Breast epithelium (tissue), 3 donors: ENCODE measurements around the gene SLAMF8.

Source experiments
- CTCF ChIP-seq, 3 donors: fragments of 450-650 bp; IDR thresholded peaks; one replicate each; pipeline ENCODE4 v1.5.1; 2016 to 2017; ENCODE audit warnings: antibody characterized with exemption in 3 of 3, mild to moderate bottlenecking in 3 of 3, moderate library complexity in 3 of 3
- POLR2A ChIP-seq: fragments of 450-650 bp; IDR thresholded peaks from one replicate; pipeline ENCODE4 v1.6.1; 2016; ENCODE audit warnings: antibody characterized with exemption, mild to moderate bottlenecking, moderate library complexity
- POLR2AphosphoS5 ChIP-seq, 3 donors: sonication (generic); formaldehyde crosslinking; IDR thresholded peaks; one replicate each; pipeline ENCODE4 v1.6.1; 2017; ENCODE audit warnings: antibody characterized with exemption in 3 of 3

DNA sequence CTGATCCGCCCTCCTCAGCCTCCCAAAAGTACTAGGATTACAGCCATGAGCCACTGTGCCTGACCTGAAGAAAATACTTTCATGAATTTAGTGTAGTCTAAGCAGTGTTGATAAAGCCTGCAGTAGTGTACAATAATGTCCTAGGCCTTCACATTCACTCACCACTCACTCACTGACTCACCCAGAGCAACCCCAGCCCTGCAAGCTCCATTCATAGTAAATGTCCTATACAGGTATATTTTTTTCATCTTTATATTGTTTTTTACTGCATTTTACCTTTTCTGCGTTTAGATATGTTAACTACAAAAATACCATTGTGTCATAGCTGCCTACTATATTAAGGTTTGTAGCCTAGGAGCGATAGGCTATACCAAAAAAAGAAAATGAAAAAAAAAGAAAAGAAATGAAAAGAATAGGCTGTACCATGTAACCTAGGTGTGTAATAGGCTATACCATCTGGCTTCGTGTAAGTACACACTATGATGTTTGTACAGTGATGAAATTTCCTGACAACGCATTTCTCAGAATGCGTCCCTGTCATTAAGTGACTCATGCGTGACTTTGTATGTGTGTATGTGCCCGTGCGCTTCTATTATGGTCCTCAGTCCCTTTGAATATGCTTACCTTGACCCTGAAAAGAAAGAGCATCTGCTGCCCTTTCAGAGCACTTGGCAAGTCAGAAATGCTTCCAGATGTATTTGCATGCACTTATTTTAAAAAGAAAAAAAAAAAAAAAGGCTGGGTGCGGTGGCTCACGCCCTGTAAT is 9.2 kb upstream of the SLAMF8 start:
- TF ChIP-seq CTCF (IDR thresholded peaks at IDR 0.05) (no peak), POLR2AphosphoS5 (IDR thresholded peaks at IDR 0.05) (no peak), POLR2A (no peak)
